SK-N-SH (cell line): ENCODE results near the gene POPDC3. TPM values are rescaled to one million over a fixed set of nuclear protein-coding genes. Genes with fewer than 3 reads are reported as not detected.

Experiments
- CTCF ChIA-PET: fragments of 300-600, 350-600 bp; formaldehyde crosslinking; extraction: SDS; loops from one replicate; lab custom pipeline; 2021; lab: Yijun Ruan, JAX
- POLR2A ChIA-PET: fragments of 350-600 bp; sonication (Branson Sonifier 250); formaldehyde crosslinking; extraction: SDS; loops from one replicate; lab custom pipeline; 2020; ENCODE audit warnings: antibody characterized with exemption, inconsistent platforms; lab: Yijun Ruan, JAX
- DNase-seq: peaks from one replicate; pipeline ENCODE4 v3.0.0; 2012
- H2AFZ ChIP-seq: fragments of 200-600 bp; sonication (generic); 2 replicates; pipeline ENCODE4 v1.8.1; 2016; ENCODE audit warnings: antibody characterized with exemption, mild to moderate bottlenecking, low read depth
- H3F3A ChIP-seq: fragments of 200-600 bp; sonication (generic); replicated peaks from 2 replicates; pipeline ENCODE3; 2016; ENCODE audit warnings: antibody characterized with exemption, mild to moderate bottlenecking; ENCODE audit not compliant: insufficient read depth
- H3K27ac ChIP-seq, 2 experiments: fragments of 200-500 bp in 1 of 2; fragments of 200-600 bp in 1 of 2; sonication (Bioruptor generic) in 1 of 2; sonication (generic), shearing (Covaris generic) in 1 of 2; 2 replicates each; pipeline versions ENCODE4 v1.5.1 to v1.6.1; 2014 to 2016; ENCODE audit warnings: low read depth in 2 of 2, inconsistent platforms in 1 of 2, low read length in 1 of 2, mild to moderate bottlenecking in 1 of 2, mixed read lengths in 1 of 2
- H3K27me3 ChIP-seq: fragments of 200-600 bp; sonication (generic), shearing (Covaris generic); 2 replicates; pipeline ENCODE4 v1.6.1; 2016; ENCODE audit warnings: mixed run types; ENCODE audit not compliant: insufficient read depth
- H3K36me3 ChIP-seq, 2 experiments: fragments of 200-500 bp in 1 of 2; fragments of 200-600 bp in 1 of 2; sonication (Bioruptor generic) in 1 of 2; sonication (generic) in 1 of 2; replicated peaks in 1 of 2; 2 replicates each; pipeline versions ENCODE3 to v1.5.1; 2014 to 2016; ENCODE audit warnings: low read length in 1 of 2, mild to moderate bottlenecking in 1 of 2; ENCODE audit not compliant: insufficient read depth in 2 of 2, control insufficient read depth in 1 of 2
- H3K4me1 ChIP-seq, 2 experiments: fragments of 200-500 bp in 1 of 2; fragments of 200-600 bp in 1 of 2; sonication (Bioruptor generic) in 1 of 2; sonication (generic), shearing (Covaris generic) in 1 of 2; 2 replicates each; pipeline versions ENCODE4 v1.5.1 to v1.6.1; 2014 to 2016; ENCODE audit warnings: low read depth in 1 of 2, low read length in 1 of 2, mixed run types in 1 of 2; ENCODE audit not compliant: insufficient read depth in 2 of 2, control insufficient read depth in 1 of 2
- H3K4me2 ChIP-seq: fragments of 200-600 bp; sonication (generic), shearing (Covaris generic); 2 replicates; pipeline ENCODE4 v1.6.1; 2017; ENCODE audit warnings: mixed run types
- H3K4me3 ChIP-seq, 2 experiments: fragments of 200-500 bp in 1 of 2; fragments of 200-600 bp in 1 of 2; sonication (Bioruptor generic) in 1 of 2; sonication (generic), shearing (Covaris generic) in 1 of 2; 2 replicates each; pipeline versions ENCODE4 v1.5.1 to v1.8.1; 2014 to 2016; ENCODE audit warnings: low read depth in 2 of 2, inconsistent platforms in 1 of 2, low read length in 1 of 2, mild to moderate bottlenecking in 1 of 2, mixed read lengths in 1 of 2, moderate library complexity in 1 of 2
- H3K79me2 ChIP-seq: fragments of 200-600 bp; sonication (generic); 2 replicates; pipeline ENCODE4 v1.8.1; 2017; ENCODE audit warnings: mild to moderate bottlenecking; ENCODE audit not compliant: insufficient read depth
- H3K9ac ChIP-seq: fragments of 200-600 bp; sonication (generic); 2 replicates; pipeline ENCODE4 v1.6.1; 2017; ENCODE audit warnings: mixed run types
- H3K9me2 ChIP-seq: fragments of 200-600 bp; sonication (generic); 2 replicates; pipeline ENCODE4 v1.6.1; 2017; ENCODE audit warnings: mixed run types
- H3K9me3 ChIP-seq: fragments of 200-600 bp; sonication (generic); 2 replicates; pipeline ENCODE4 v1.6.1; 2017; ENCODE audit warnings: mixed run types, mild to moderate bottlenecking, moderate library complexity
- H4K20me1 ChIP-seq: fragments of 200-600 bp; sonication (generic); 2 replicates; pipeline ENCODE4 v1.6.1; 2017; ENCODE audit warnings: mild to moderate bottlenecking, mixed run types; ENCODE audit not compliant: insufficient read depth
- EP300 ChIP-seq, 2 experiments: IDR thresholded peaks; 2 replicates each; pipeline versions ENCODE4 v1.4.0 to v1.6.1; 2012; ENCODE audit warnings: borderline replicate concordance in 1 of 2, low read depth in 1 of 2, low read length in 1 of 2
- FOSL2 ChIP-seq: IDR thresholded peaks from 2 replicates; pipeline ENCODE4 v1.4.0; 2012; ENCODE audit warnings: low read depth, mild to moderate bottlenecking, moderate library complexity, borderline replicate concordance
- FOXJ3 ChIP-seq: sonication (generic); formaldehyde crosslinking; IDR thresholded peaks from 2 replicates; pipeline ENCODE4 v1.5.1; 2020; ENCODE audit warnings: mild to moderate bottlenecking, missing genetic modification reagents
- GATA2 ChIP-seq: sonication (generic); formaldehyde crosslinking; IDR thresholded peaks from 2 replicates; pipeline ENCODE4 v1.5.0; 2020; ENCODE audit warnings: mild to moderate bottlenecking, missing genetic modification reagents
- JUND ChIP-seq: IDR thresholded peaks from 2 replicates; pipeline ENCODE4 v1.4.0; 2012
- NFIC ChIP-seq: IDR thresholded peaks from 2 replicates; pipeline ENCODE4 v1.4.0; 2012; ENCODE audit warnings: borderline replicate concordance
- NRF1 ChIP-seq: IDR thresholded peaks from 2 replicates; pipeline ENCODE4 v1.6.1; 2012; ENCODE audit warnings: low read depth, mild to moderate bottlenecking, low read length
- RAD21 ChIP-seq: IDR thresholded peaks from 2 replicates; pipeline ENCODE4 v1.6.1; 2012; ENCODE audit warnings: mild to moderate bottlenecking, low read length
- TEAD4 ChIP-seq: IDR thresholded peaks from 2 replicates; pipeline ENCODE4 v1.4.0; 2012; ENCODE audit warnings: mild to moderate bottlenecking, borderline replicate concordance; ENCODE audit not compliant: insufficient read depth
- WGBS: methylation state at CpG from one replicate; pipeline ENCODE4 v1.1.6; 2017; ENCODE audit warnings: low lambda C conversion rate; 5-methylcytosine and 5-hydroxymethylcytosine counted together
- polyA plus RNA-seq, 3 experiments: library from polyadenylated mRNA; depleted of rRNA; stranded (reverse); fragments of >200 nt; gene quantifications; 2 replicates each; pipeline ENCODE4 v1.2.3, GENCODE V29; 2012
- TF ChIP-seq, protein P1 (sequence below): fragments of 150-350 bp; IDR thresholded peaks from 2 replicates; pipeline ENCODE4 v1.6.1; 2017; ENCODE audit warnings: antibody characterized with exemption, low read length, low read depth, borderline replicate concordance
- TF ChIP-seq, protein P2 (sequence below): IDR thresholded peaks from 2 replicates; pipeline ENCODE4 v1.6.1; 2012; ENCODE audit warnings: mild to moderate bottlenecking, low read depth, low read length, moderate library complexity
- TF ChIP-seq, protein P3 (sequence below): IDR thresholded peaks from 2 replicates; pipeline ENCODE4; 2012

The POPDC3 gene
- polyA plus RNA-seq, 1 of the 3 experiments (the other 2 are of a cell fraction) = 19.0 TPM

DNA sequence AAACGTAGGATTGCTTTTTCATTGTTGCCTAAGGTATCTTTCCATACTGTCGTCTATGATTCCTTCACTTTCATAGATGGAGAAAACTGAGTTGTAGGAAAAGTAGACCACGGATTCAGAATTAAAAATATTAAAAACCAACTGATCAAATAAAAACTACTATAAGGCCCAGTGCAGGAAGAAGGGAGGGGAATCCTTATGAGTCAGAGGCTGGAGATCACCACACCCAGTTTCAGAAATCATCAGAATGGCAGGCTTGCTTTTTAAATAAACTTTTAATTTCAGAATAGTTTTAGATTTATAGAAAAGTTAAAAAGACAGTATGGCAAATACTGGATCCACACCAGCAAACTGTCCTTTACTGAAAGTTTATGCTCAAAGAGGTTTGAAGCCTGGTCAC is 32.0 kb upstream of the POPDC3 start:
- Histone ChIP-seq H3K36me3 (no peaks in the 10 kb centered on the region), H3K27ac (no peak overlapping the region), H3K9me2 (no peaks in the 10 kb centered on the region), H3K9me3 (no peaks in the 10 kb centered on the region), H3K4me2 (no peak overlapping the region), H3K9ac (no peak overlapping the region), H4K20me1 (no peaks in the 10 kb centered on the region), H3K79me2 (no peaks in the 10 kb centered on the region), H3K4me3 (no peak overlapping the region), H3K27me3 (no peaks in the 10 kb centered on the region), H3F3A (peaks cover 12% of the 10 kb centered on the region), H2AFZ (no peak overlapping the region; the same call in 1 of the 2 replicates), H3K4me1 (peaks cover 7 to 15% of the 10 kb centered on the region in 2 experiments)
- ChIA-PET CTCF (no interaction called here), POLR2A (no interaction called here)
- no peak for DNase-seq
- TF ChIP-seq, protein P1, sequence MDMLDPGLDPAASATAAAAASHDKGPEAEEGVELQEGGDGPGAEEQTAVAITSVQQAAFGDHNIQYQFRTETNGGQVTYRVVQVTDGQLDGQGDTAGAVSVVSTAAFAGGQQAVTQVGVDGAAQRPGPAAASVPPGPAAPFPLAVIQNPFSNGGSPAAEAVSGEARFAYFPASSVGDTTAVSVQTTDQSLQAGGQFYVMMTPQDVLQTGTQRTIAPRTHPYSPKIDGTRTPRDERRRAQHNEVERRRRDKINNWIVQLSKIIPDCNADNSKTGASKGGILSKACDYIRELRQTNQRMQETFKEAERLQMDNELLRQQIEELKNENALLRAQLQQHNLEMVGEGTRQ = no peak
- TF ChIP-seq FOSL2 = 0 out of 2 replicates have a peak, but pooled peaks have one; percentile 16
- TF ChIP-seq, protein P2, sequence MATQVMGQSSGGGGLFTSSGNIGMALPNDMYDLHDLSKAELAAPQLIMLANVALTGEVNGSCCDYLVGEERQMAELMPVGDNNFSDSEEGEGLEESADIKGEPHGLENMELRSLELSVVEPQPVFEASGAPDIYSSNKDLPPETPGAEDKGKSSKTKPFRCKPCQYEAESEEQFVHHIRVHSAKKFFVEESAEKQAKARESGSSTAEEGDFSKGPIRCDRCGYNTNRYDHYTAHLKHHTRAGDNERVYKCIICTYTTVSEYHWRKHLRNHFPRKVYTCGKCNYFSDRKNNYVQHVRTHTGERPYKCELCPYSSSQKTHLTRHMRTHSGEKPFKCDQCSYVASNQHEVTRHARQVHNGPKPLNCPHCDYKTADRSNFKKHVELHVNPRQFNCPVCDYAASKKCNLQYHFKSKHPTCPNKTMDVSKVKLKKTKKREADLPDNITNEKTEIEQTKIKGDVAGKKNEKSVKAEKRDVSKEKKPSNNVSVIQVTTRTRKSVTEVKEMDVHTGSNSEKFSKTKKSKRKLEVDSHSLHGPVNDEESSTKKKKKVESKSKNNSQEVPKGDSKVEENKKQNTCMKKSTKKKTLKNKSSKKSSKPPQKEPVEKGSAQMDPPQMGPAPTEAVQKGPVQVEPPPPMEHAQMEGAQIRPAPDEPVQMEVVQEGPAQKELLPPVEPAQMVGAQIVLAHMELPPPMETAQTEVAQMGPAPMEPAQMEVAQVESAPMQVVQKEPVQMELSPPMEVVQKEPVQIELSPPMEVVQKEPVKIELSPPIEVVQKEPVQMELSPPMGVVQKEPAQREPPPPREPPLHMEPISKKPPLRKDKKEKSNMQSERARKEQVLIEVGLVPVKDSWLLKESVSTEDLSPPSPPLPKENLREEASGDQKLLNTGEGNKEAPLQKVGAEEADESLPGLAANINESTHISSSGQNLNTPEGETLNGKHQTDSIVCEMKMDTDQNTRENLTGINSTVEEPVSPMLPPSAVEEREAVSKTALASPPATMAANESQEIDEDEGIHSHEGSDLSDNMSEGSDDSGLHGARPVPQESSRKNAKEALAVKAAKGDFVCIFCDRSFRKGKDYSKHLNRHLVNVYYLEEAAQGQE = no peak
- WGBS = 96% methylated on average over 3 of the region's 3 CpGs

DNA sequence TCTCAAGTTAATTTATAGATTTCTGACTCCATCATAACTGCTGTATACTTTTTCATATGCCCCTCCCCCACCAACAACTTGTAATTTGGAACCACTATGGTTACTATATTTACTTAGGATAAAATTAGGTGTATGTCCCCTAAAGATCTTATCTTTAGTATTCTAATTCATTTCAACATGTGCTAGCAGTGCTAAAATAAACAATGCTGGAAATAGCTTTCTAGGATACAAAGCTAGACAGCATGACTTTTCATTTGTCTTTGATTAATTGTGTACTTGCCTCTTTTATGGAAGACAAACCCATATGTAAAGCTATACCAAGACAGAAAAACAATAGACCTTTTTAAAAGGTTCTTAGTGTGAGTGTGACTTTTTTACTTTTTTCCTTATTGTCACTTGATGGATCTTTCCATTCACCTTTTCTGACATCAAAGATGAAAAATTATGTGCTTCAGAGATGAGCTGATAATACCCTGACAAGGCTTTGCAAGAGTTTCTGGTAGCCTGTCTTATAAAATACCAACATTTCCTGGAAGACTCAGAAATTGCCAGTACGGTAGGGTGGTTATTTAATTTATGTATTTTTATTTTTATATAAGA is 31.2 kb upstream of the POPDC3 start:
- Histone ChIP-seq H4K20me1 (no peaks in the 10 kb centered on the region), H3F3A (peaks cover 12% of the 10 kb centered on the region), H3K9ac (no peak overlapping the region), H2AFZ (no peak overlapping the region), H3K9me2 (no peaks in the 10 kb centered on the region), H3K36me3 (no peaks in the 10 kb centered on the region), H3K27ac (peak overlapping the region in 1 of 2 experiments; percentile 82; a peak in 2 of 4 replicates), H3K9me3 (no peaks in the 10 kb centered on the region), H3K27me3 (no peaks in the 10 kb centered on the region), H3K4me3 (no peak overlapping the region), H3K79me2 (no peaks in the 10 kb centered on the region), H3K4me2 (no peak overlapping the region; the same call in 1 of the 2 replicates), H3K4me1 (peaks cover 7 to 15% of the 10 kb centered on the region in 2 experiments)
- WGBS = 93% methylated on average over 1 of the region's 1 CpG
- TF ChIP-seq FOXJ3 (CRISPR knock-in tag) (no peak), NFIC (no peak), RAD21 (no peak), NRF1 (no peak), JUND (no peak), FOSL2 (no peak), EP300 (IDR thresholded peaks at IDR 0.05; ENCODE audit: borderline replicate concordance in 1 of 2, low read depth in 1 of 2, low read length in 1 of 2) (peak in 1 of 2 experiments; percentile 12; a peak in 1 of 4 replicates), TEAD4 (no peak), GATA2 (CRISPR knock-in tag) (no peak)
- TF ChIP-seq, protein P3, sequence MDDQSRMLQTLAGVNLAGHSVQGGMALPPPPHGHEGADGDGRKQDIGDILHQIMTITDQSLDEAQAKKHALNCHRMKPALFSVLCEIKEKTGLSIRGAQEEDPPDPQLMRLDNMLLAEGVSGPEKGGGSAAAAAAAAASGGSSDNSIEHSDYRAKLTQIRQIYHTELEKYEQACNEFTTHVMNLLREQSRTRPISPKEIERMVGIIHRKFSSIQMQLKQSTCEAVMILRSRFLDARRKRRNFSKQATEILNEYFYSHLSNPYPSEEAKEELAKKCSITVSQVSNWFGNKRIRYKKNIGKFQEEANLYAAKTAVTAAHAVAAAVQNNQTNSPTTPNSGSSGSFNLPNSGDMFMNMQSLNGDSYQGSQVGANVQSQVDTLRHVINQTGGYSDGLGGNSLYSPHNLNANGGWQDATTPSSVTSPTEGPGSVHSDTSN = peak; percentile 81
- TF ChIP-seq, protein P2 = no peak
- ChIA-PET CTCF (interaction anchor here (0.8 to 1.3 kb wide), 2 partner anchors 20 to 152 kb away, joined by 3 read pairs; no protein-coding TSS in a partner anchor), POLR2A (no interaction called here)
- DNase-seq = no peak
